ENCODE results near the gene PRICKLE2. TPM values are rescaled to one million over a fixed set of nuclear protein-coding genes. Genes with fewer than 3 reads are reported as not detected.
A peak's percentile ranks its signal among the peaks of the same experiment; 100 is the strongest.

Gene PRICKLE2
- total RNA-seq, 4 donors from 2014 or later, result 3.4 to 29.2 (median 12.6) TPM

- H3K36me3 ChIP-seq, result peaks cover 4 to 57% (median 10%) of the 10 kb centered on the region in 3 donors
- no peaks in the 10 kb centered on the region for H3K9me3 ChIP-seq
- WGBS, 2 donors, result 37% methylated on average over 2 of the region's 2 CpGs
- peak overlapping the region; percentile 15 to 83 (median 80) for H3K27ac ChIP-seq
- no peak overlapping the region for H3K4me3 ChIP-seq
- intact Hi-C loops (cut with DNase I), result no loop called here
- no peaks in the 10 kb centered on the region for H3K27me3 ChIP-seq
- DNase-seq, result no peak
- peaks cover 22 to 53% (median 29%) of the 10 kb centered on the region in 3 donors for H3K4me1 ChIP-seq
- TF ChIP-seq POLR2A (IDR thresholded peaks at IDR 0.05) (no peak), CTCF (IDR thresholded peaks at IDR 0.05) (no peak)
These were observed 73.2 kb downstream of the PRICKLE2 start for GRCh38 chr3:64152086-64152485.

- intact Hi-C loops (cut with DNase I), result no loop called here
- no peak for DNase-seq
- H3K4me1 ChIP-seq, result peaks cover 19 to 46% (median 25%) of the 10 kb centered on the region in 3 donors
- H3K27me3 ChIP-seq, result no peaks in the 10 kb centered on the region
- peak overlapping the region; percentile 15 to 83 (median 80) for H3K27ac ChIP-seq
- no peak overlapping the region for H3K4me3 ChIP-seq
- no peak for TF ChIP-seq CTCF (IDR thresholded peaks at IDR 0.05)
- TF ChIP-seq POLR2A (IDR thresholded peaks at IDR 0.05), result no peak
- no peaks in the 10 kb centered on the region for H3K9me3 ChIP-seq
- WGBS, 2 donors, result 48 to 55% methylated on average over 5 of the region's 5 CpGs
- peaks cover 4 to 57% (median 9%) of the 10 kb centered on the region in 3 donors for H3K36me3 ChIP-seq
These were observed 73.9 kb downstream of the PRICKLE2 start for GRCh38 chr3:64151342-64151871.

GRCh38 chr3:64150623-64151207 is 74.6 kb downstream of the PRICKLE2 start:
- H3K27ac ChIP-seq, result peak overlapping the region; percentile 18 to 83 (median 80)
- H3K4me1 ChIP-seq, result peaks cover 19 to 43% (median 25%) of the 10 kb centered on the region in 3 donors
- intact Hi-C loops (cut with DNase I), result no loop called here
- peaks cover 4 to 57% (median 8%) of the 10 kb centered on the region in 3 donors for H3K36me3 ChIP-seq
- WGBS, 2 donors, result 20 to 27% methylated on average over 11 to 13 of the region's 13 CpGs
- H3K9me3 ChIP-seq, result no peaks in the 10 kb centered on the region
- TF ChIP-seq POLR2A (IDR thresholded peaks at IDR 0.05), result no peak
- no peak for TF ChIP-seq CTCF (IDR thresholded peaks at IDR 0.05)
- DNase-seq, result no peak
- no peak overlapping the region for H3K4me3 ChIP-seq
- no peaks in the 10 kb centered on the region for H3K27me3 ChIP-seq

GRCh38 chr3:64149886-64150285 is 75.4 kb downstream of the PRICKLE2 start:
- Histone ChIP-seq H3K27me3 (no peaks in the 10 kb centered on the region), H3K4me3 (no peak overlapping the region), H3K4me1 (peaks cover 19 to 49% (median 25%) of the 10 kb centered on the region in 3 donors), H3K36me3 (peaks cover 4 to 56% (median 8%) of the 10 kb centered on the region in 3 donors), H3K9me3 (no peaks in the 10 kb centered on the region), H3K27ac (peak overlapping the region in 3 of 4 donors; percentile 78 to 83 (median 82))
- TF ChIP-seq POLR2A (IDR thresholded peaks at IDR 0.05), result no peak
- no peak for TF ChIP-seq CTCF (IDR thresholded peaks at IDR 0.05)
- intact Hi-C loops (cut with DNase I), result no loop called here
- WGBS, 2 donors, result 81 to 84% methylated on average over 6 of the region's 6 CpGs
- no peak for DNase-seq

- 88 to 90% methylated on average over 9 of the region's 10 CpGs for WGBS, 2 donors
- H3K27ac ChIP-seq, result peak overlapping the region in 3 of 4 donors; percentile 14 to 82 (median 78)
- peaks cover 22 to 56% (median 31%) of the 10 kb centered on the region in 3 donors for H3K4me1 ChIP-seq
- no peaks in the 10 kb centered on the region for H3K9me3 ChIP-seq
- TF ChIP-seq POLR2A (IDR thresholded peaks at IDR 0.05) (no peak), CTCF (IDR thresholded peaks at IDR 0.05) (no peak)
- intact Hi-C loops (cut with DNase I), result no loop called here
- DNase-seq, result no peak
- H3K4me3 ChIP-seq, result no peak overlapping the region
- H3K36me3 ChIP-seq, result peaks cover 4 to 56% (median 8%) of the 10 kb centered on the region in 3 donors
- no peaks in the 10 kb centered on the region for H3K27me3 ChIP-seq
These were observed 76.2 kb downstream of the PRICKLE2 start for GRCh38 chr3:64148955-64149653.
